Measurements from ENCODE around the gene MANSC1. TPM values are rescaled to one million over a fixed set of nuclear protein-coding genes. Genes with fewer than 3 reads are reported as not detected.
A peak's percentile ranks its signal among the peaks of the same experiment; 100 is the strongest.
"Not testable (repeated sequence)": the region's sequence is repeated elsewhere in the genome, so short reads cannot be mapped to it uniquely, and the experiment has no call there.

MANSC1 gene
- total RNA-seq, 4 donors from 2014 or later, result 11.0 to 31.2 (median 22.1) TPM

DNA sequence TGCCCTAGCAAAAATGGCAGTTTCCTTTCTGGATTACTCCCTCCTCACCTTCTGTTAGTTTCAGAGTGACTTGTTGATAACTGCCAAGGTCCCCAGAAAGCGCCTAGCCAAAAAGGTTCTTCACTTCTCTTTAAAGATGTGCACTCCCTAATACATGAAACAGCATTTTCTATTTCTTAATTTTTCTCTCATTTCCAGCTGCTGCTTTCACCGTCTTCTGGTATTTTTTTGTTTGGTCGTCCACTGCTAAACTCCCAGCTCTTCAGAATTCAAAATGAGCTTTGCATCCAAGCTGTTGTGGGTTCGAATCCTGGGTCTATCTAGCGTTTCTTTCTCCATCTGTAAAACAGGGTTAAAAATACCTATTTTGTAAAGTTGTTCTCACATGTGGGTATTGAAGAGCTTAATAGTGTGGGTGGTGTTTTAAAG is 6.4 kb upstream of the MANSC1 start:
- Histone ChIP-seq H3K4me1 (peaks cover 2 to 41% (median 10%) of the 10 kb centered on the region in 3 donors), H3K27me3 (no peaks in the 10 kb centered on the region), H3K36me3 (peaks cover 0 to 4% of the 10 kb centered on the region in 2 donors), H3K27ac (peak overlapping the region; percentile 94 to 100 (median 99)), H3K9me3 (no peaks in the 10 kb centered on the region), H3K4me3 (peak overlapping the region; percentile 92 to 98)
- 0 to 29% methylated on average over 1 to 5 of the region's 5 CpGs for WGBS, 2 donors (ENCODE audit: low coverage in 1 of 2)
- TF ChIP-seq CTCF (IDR thresholded peaks at IDR 0.05) (no peak), EP300 (IDR thresholded peaks at IDR 0.05) (no peak), POLR2A (IDR thresholded peaks at IDR 0.05) (no peak), POLR2AphosphoS5 (IDR thresholded peaks at IDR 0.05) (no peak)
- ATAC-seq, result no peak

- Histone ChIP-seq H3K4me1 (peaks cover 2 to 36% (median 13%) of the 10 kb centered on the region in 3 donors), H3K36me3 (no peaks in the 10 kb centered on the region), H3K4me3 (no peak overlapping the region), H3K27ac (no peak overlapping the region), H3K9me3 (no peaks in the 10 kb centered on the region), H3K27me3 (no peaks in the 10 kb centered on the region)
- WGBS, 2 donors (ENCODE audit: low coverage in 1 of 2), result 52 to 53% methylated on average over 3 to 5 of the region's 5 CpGs
- no peak for ATAC-seq
- no peak for TF ChIP-seq CTCF (IDR thresholded peaks at IDR 0.05)
- TF ChIP-seq POLR2AphosphoS5 (IDR thresholded peaks at IDR 0.05), result no peak
- TF ChIP-seq POLR2A (IDR thresholded peaks at IDR 0.05), result no peak
- TF ChIP-seq EP300 (IDR thresholded peaks at IDR 0.05), result no peak
Measured at GRCh38 chr12:12353807-12354206, 3.8 kb upstream of the MANSC1 start.

DNA sequence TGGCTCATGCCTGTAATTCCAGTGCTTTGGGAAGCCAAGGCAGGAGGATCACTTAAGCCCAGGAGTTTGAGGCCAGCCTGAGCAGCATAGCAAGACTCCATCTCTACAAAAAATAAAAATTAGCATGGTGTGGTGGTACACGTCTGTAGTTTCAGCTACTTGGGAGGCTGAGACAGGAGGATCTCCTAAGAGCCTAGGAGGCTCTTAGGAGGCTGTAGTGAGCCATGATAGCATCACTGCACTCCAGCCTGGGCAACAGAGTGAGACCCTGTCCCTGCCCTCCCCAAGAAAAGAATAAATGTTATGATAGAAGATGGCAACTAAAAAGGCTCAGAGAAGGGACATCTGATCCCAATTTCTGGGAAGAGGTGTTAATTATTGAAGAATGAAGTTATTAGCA is 3.2 kb upstream of the MANSC1 start:
- no peak overlapping the region for H3K27ac ChIP-seq
- 44 to 100% methylated on average over 1 of the region's 1 CpG for WGBS, 2 donors (ENCODE audit: low coverage in 1 of 2)
- H3K36me3 ChIP-seq, result no peaks in the 10 kb centered on the region
- H3K9me3 ChIP-seq, result no peaks in the 10 kb centered on the region
- no peak for ATAC-seq
- no peak for TF ChIP-seq EP300 (IDR thresholded peaks at IDR 0.05)
- no peak for TF ChIP-seq CTCF (IDR thresholded peaks at IDR 0.05)
- TF ChIP-seq POLR2A (IDR thresholded peaks at IDR 0.05), result no peak
- TF ChIP-seq POLR2AphosphoS5 (IDR thresholded peaks at IDR 0.05), result no peak
- H3K4me1 ChIP-seq, result peaks cover 2 to 36% (median 10%) of the 10 kb centered on the region in 3 donors
- no peaks in the 10 kb centered on the region for H3K27me3 ChIP-seq
- H3K4me3 ChIP-seq, result no peak overlapping the region

GRCh38 chr12:12351468-12352185 is 1.6 kb upstream of the MANSC1 start:
- H3K27me3 ChIP-seq, H3K9me3 ChIP-seq, H3K36me3 ChIP-seq, H3K27ac ChIP-seq, ATAC-seq, H3K4me3 ChIP-seq: not testable (repeated sequence)
- 90% methylated on average over 11 to 18 of the region's 19 CpGs for WGBS, 2 donors (ENCODE audit: low coverage in 1 of 2)
- H3K4me1 ChIP-seq, result peaks cover 0 to 28% (median 3%) of the 10 kb centered on the region in 3 donors

GRCh38 chr12:12350868-12351463 is 924 bp upstream of the MANSC1 start:
- no peaks in the 10 kb centered on the region for H3K9me3 ChIP-seq
- H3K4me3 ChIP-seq, result peak overlapping the region in 1 of 2 donors; percentile 94
- peak overlapping the region in 3 of 4 donors; percentile 89 to 93 (median 91) for H3K27ac ChIP-seq
- peaks cover 0 to 23% (median 3%) of the 10 kb centered on the region in 3 donors for H3K4me1 ChIP-seq
- no peaks in the 10 kb centered on the region for H3K36me3 ChIP-seq
- H3K27me3 ChIP-seq, result no peaks in the 10 kb centered on the region
- no peak for TF ChIP-seq POLR2A (IDR thresholded peaks at IDR 0.05)
- TF ChIP-seq POLR2AphosphoS5 (IDR thresholded peaks at IDR 0.05), result no peak
- TF ChIP-seq EP300 (IDR thresholded peaks at IDR 0.05), result no peak
- no peak for TF ChIP-seq CTCF (IDR thresholded peaks at IDR 0.05)
- ATAC-seq, result no peak
- 76 to 90% methylated on average over 3 of the region's 3 CpGs for WGBS, 2 donors (ENCODE audit: low coverage in 1 of 2)

Data from gastroesophageal sphincter (tissue), 4 donors.